Hepatocyte (in vitro differentiated cells): ENCODE results near the gene VPS52. TPM values are rescaled to one million over a fixed set of nuclear protein-coding genes. Genes with fewer than 3 reads are reported as not detected.

Experiments used
- DNase-seq: peaks from one replicate; pipeline ENCODE4 v3.0.0-alpha.2; 2016; ENCODE audit warnings: low spot score
- H2AFZ ChIP-seq: fragments of 200-600 bp; sonication (generic); 2 replicates; pipeline ENCODE4 v1.6.0; 2016; ENCODE audit warnings: antibody characterized with exemption, mild to moderate bottlenecking
- H3K27ac ChIP-seq: fragments of 200-600 bp; sonication (generic); 2 replicates; pipeline ENCODE4 v1.5.1; 2016; ENCODE audit warnings: mild to moderate bottlenecking
- H3K27me3 ChIP-seq: fragments of 200-600 bp; sonication (generic); 2 replicates; pipeline ENCODE4 v1.6.1; 2016
- H3K36me3 ChIP-seq: fragments of 200-600 bp; sonication (generic); replicated peaks from 2 replicates; pipeline ENCODE4 v1.5.1; 2016; ENCODE audit warnings: low read depth; ENCODE audit not compliant: insufficient read depth
- H3K4me1 ChIP-seq: fragments of 200-600 bp; sonication (generic); 2 replicates; pipeline ENCODE4 v1.5.1; 2016; ENCODE audit warnings: mild to moderate bottlenecking, moderate library complexity; ENCODE audit not compliant: insufficient read depth
- H3K4me2 ChIP-seq: fragments of 200-600 bp; sonication (generic); 2 replicates; pipeline ENCODE4 v1.6.0; 2016
- H3K4me3 ChIP-seq: fragments of 200-600 bp; sonication (generic); 2 replicates; pipeline ENCODE4 v1.5.1; 2016; ENCODE audit warnings: mild to moderate bottlenecking
- H3K79me2 ChIP-seq: fragments of 200-600 bp; sonication (generic); 2 replicates; pipeline ENCODE4 v1.6.0; 2017; ENCODE audit warnings: mild to moderate bottlenecking
- H3K9me2 ChIP-seq: fragments of 200-600 bp; sonication (generic); replicated peaks from 2 replicates; pipeline ENCODE4 v1.6.0; 2017; ENCODE audit warnings: mild to moderate bottlenecking; ENCODE audit not compliant: insufficient read depth
- H3K9me3 ChIP-seq: fragments of 200-600 bp; sonication (generic); 2 replicates; pipeline ENCODE4 v1.5.1; 2016; ENCODE audit warnings: low read depth, mild to moderate bottlenecking
- H4K20me1 ChIP-seq: fragments of 200-600 bp; sonication (generic); 2 replicates; pipeline ENCODE4 v1.6.0; 2016; ENCODE audit warnings: mild to moderate bottlenecking; ENCODE audit not compliant: insufficient read depth, poor library complexity, severe bottlenecking
- CTCF ChIP-seq: fragments of 200-600 bp; sonication (generic); IDR thresholded peaks from 2 replicates; pipeline ENCODE4 v1.5.1; 2016; ENCODE audit warnings: antibody characterized with exemption, mild to moderate bottlenecking; ENCODE audit not compliant: poor library complexity
- EZH2 ChIP-seq: fragments of 200-600 bp; sonication (generic); IDR thresholded peaks from 2 replicates; pipeline ENCODE4 v1.6.1; 2016; ENCODE audit warnings: antibody characterized with exemption, mild to moderate bottlenecking, borderline replicate concordance
- EZH2phosphoT487 ChIP-seq: fragments of 200-600 bp; sonication (generic); IDR thresholded peaks from one replicate; pipeline ENCODE4 v1.6.1; 2018; ENCODE audit warnings: antibody characterized with exemption, mild to moderate bottlenecking, low read depth, moderate library complexity; ENCODE audit not compliant: unreplicated experiment, severe bottlenecking
- WGBS: methylation state at CpG from one replicate; pipeline ENCODE4 v1.1.6; 2016; ENCODE audit warnings: low lambda C conversion rate; ENCODE audit errors: missing lambda C conversion rate; 5-methylcytosine and 5-hydroxymethylcytosine counted together
- polyA plus RNA-seq: library from polyadenylated mRNA; unstranded; fragments of >200 nt; fragmentation: Nextera tagmentation; extraction: Ambion mirVana; gene quantifications from 2 replicates; pipeline ENCODE4 v1.2.1, GENCODE V29; 2016
- total RNA-seq: library from RNA; depleted of rRNA; stranded (reverse); fragments of >200 nt; gene quantifications from 2 replicates; pipeline ENCODE4 v1.2.3, GENCODE V29; 2014

VPS52 gene
- total and polyA plus RNA-seq, 2 experiments from 2014 or later: 42.5 to 43.2 TPM

- TF ChIP-seq EZH2 (no peak), EZH2phosphoT487 (no peak), CTCF (no peak)
- DNase-seq: no peak
- H3K79me2 ChIP-seq: no peaks in the 10 kb centered on the region
- no peaks in the 10 kb centered on the region for H3K9me3 ChIP-seq
- peaks cover 12% of the 10 kb centered on the region for H3K4me1 ChIP-seq
- H3K36me3 ChIP-seq: no peaks in the 10 kb centered on the region
- H3K27ac ChIP-seq: no peak overlapping the region
- H2AFZ ChIP-seq: no peak overlapping the region
- H3K4me3 ChIP-seq: no peak overlapping the region
- H3K4me2 ChIP-seq: no peak overlapping the region
- WGBS: 57% methylated on average over 3 of the region's 3 CpGs
- no peaks in the 10 kb centered on the region for H3K9me2 ChIP-seq
- H4K20me1 ChIP-seq: no peaks in the 10 kb centered on the region
- peaks cover 11% of the 10 kb centered on the region for H3K27me3 ChIP-seq
Observed at GRCh38 chr6:33217681-33218080, 54.0 kb downstream of the VPS52 start.

- no peaks in the 10 kb centered on the region for H4K20me1 ChIP-seq
- WGBS: 82% methylated on average over 6 of the region's 6 CpGs
- H3K4me1 ChIP-seq: peaks cover 16% of the 10 kb centered on the region
- no peak overlapping the region for H2AFZ ChIP-seq
- H3K4me2 ChIP-seq: no peak overlapping the region
- H3K4me3 ChIP-seq: no peak overlapping the region
- H3K9me3 ChIP-seq: no peaks in the 10 kb centered on the region
- no peaks in the 10 kb centered on the region for H3K9me2 ChIP-seq
- H3K79me2 ChIP-seq: no peaks in the 10 kb centered on the region
- DNase-seq: no peak
- no peaks in the 10 kb centered on the region for H3K36me3 ChIP-seq
- TF ChIP-seq CTCF (no peak), EZH2phosphoT487 (no peak), EZH2 (no peak)
- H3K27ac ChIP-seq: no peak overlapping the region
- H3K27me3 ChIP-seq: peaks cover 7% of the 10 kb centered on the region
Observed at GRCh38 chr6:33217246-33217645, 54.4 kb downstream of the VPS52 start.

- H3K4me1 ChIP-seq: peaks cover 16% of the 10 kb centered on the region
- H3K9me3 ChIP-seq: no peaks in the 10 kb centered on the region
- H3K4me3 ChIP-seq: no peak overlapping the region
- no peaks in the 10 kb centered on the region for H3K79me2 ChIP-seq
- H2AFZ ChIP-seq: no peak overlapping the region
- H3K27ac ChIP-seq: no peak overlapping the region
- no peak overlapping the region for H3K4me2 ChIP-seq
- DNase-seq: no peak
- no peaks in the 10 kb centered on the region for H3K9me2 ChIP-seq
- TF ChIP-seq EZH2 (no peak), EZH2phosphoT487 (no peak), CTCF (no peak)
- H3K36me3 ChIP-seq: no peaks in the 10 kb centered on the region
- H4K20me1 ChIP-seq: no peaks in the 10 kb centered on the region
- WGBS: 90% methylated on average over 4 of the region's 4 CpGs
- peaks cover 5% of the 10 kb centered on the region for H3K27me3 ChIP-seq
Observed at GRCh38 chr6:33216117-33216649, 55.5 kb downstream of the VPS52 start.
